ENCODE data around the gene PDZRN3.

Gene PDZRN3

GRCh38 chr3:73653351-73653750 lies 28.6 kb upstream of the PDZRN3 start:
- DNase-seq, result no peak
- ChIA-PET CTCF (no interaction called here), POLR2A (no interaction called here)
- Histone ChIP-seq H3K27me3 (replicated peaks in 2 of 5; ENCODE audit: control insufficient read depth in 4 of 5, insufficient read depth in 5 of 5, low read length in 4 of 5) (peaks cover 0 to 3% (median 0%) of the 10 kb centered on the region in 5 experiments), H3K36me3 (ENCODE audit: control insufficient read depth in 4 of 4, insufficient read depth in 4 of 4, low read length in 3 of 4) (no peaks in the 10 kb centered on the region), H3K27ac (ENCODE audit: insufficient read depth in 1 of 2, low read depth in 1 of 2, low read length in 2 of 2, poor library complexity in 1 of 2, severe bottlenecking in 2 of 2) (no peak overlapping the region), H3K4me3 (ENCODE audit: control insufficient read depth in 1 of 7, extremely low read depth in 1 of 7, insufficient read depth in 4 of 7, low read depth in 2 of 7, low read length in 6 of 7) (no peak overlapping the region), H3K9me3 (ENCODE audit: control extremely low read depth in 1 of 5, control insufficient read depth in 4 of 5, insufficient read depth in 2 of 5, low read depth in 1 of 5, low read length in 4 of 5) (no peaks in the 10 kb centered on the region), H3K4me1 (ENCODE audit: control extremely low read depth in 1 of 4, control insufficient read depth in 4 of 4, insufficient read depth in 4 of 4, low read length in 3 of 4) (no peaks in the 10 kb centered on the region)
- 40% methylated on average over 1 of the region's 3 CpGs for WGBS (ENCODE audit: insufficient coverage)

- Histone ChIP-seq H3K36me3 (ENCODE audit: control insufficient read depth in 4 of 4, insufficient read depth in 4 of 4, low read length in 3 of 4) (no peaks in the 10 kb centered on the region), H3K4me3 (ENCODE audit: control insufficient read depth in 1 of 7, extremely low read depth in 1 of 7, insufficient read depth in 4 of 7, low read depth in 2 of 7, low read length in 6 of 7) (no peak overlapping the region), H3K27me3 (replicated peaks in 2 of 5; ENCODE audit: control insufficient read depth in 4 of 5, insufficient read depth in 5 of 5, low read length in 4 of 5) (peaks cover 0 to 3% (median 0%) of the 10 kb centered on the region in 5 experiments), H3K4me1 (ENCODE audit: control extremely low read depth in 1 of 4, control insufficient read depth in 4 of 4, insufficient read depth in 4 of 4, low read length in 3 of 4) (no peaks in the 10 kb centered on the region), H3K9me3 (ENCODE audit: control extremely low read depth in 1 of 5, control insufficient read depth in 4 of 5, insufficient read depth in 2 of 5, low read depth in 1 of 5, low read length in 4 of 5) (no peaks in the 10 kb centered on the region), H3K27ac (ENCODE audit: insufficient read depth in 1 of 2, low read depth in 1 of 2, low read length in 2 of 2, poor library complexity in 1 of 2, severe bottlenecking in 2 of 2) (no peak overlapping the region)
- no CpG with 5 or more reads among the region's 3 CpGs for WGBS (ENCODE audit: insufficient coverage)
- POLR2A ChIA-PET, result no interaction called here
- CTCF ChIA-PET, result no interaction called here
- DNase-seq, result no peak
Observed at GRCh38 chr3:73652896-73653295, 28.2 kb upstream of the PDZRN3 start.

- Histone ChIP-seq H3K27me3 (replicated peaks in 2 of 5; ENCODE audit: control insufficient read depth in 4 of 5, insufficient read depth in 5 of 5, low read length in 4 of 5) (peaks cover 0 to 2% (median 0%) of the 10 kb centered on the region in 5 experiments), H3K36me3 (ENCODE audit: control insufficient read depth in 4 of 4, insufficient read depth in 4 of 4, low read length in 3 of 4) (no peaks in the 10 kb centered on the region), H3K4me3 (ENCODE audit: control insufficient read depth in 1 of 7, extremely low read depth in 1 of 7, insufficient read depth in 4 of 7, low read depth in 2 of 7, low read length in 6 of 7) (no peak overlapping the region), H3K9me3 (ENCODE audit: control extremely low read depth in 1 of 5, control insufficient read depth in 4 of 5, insufficient read depth in 2 of 5, low read depth in 1 of 5, low read length in 4 of 5) (peaks cover 0 to 2% (median 0%) of the 10 kb centered on the region in 5 experiments), H3K4me1 (ENCODE audit: control extremely low read depth in 1 of 4, control insufficient read depth in 4 of 4, insufficient read depth in 4 of 4, low read length in 3 of 4) (no peaks in the 10 kb centered on the region), H3K27ac (ENCODE audit: insufficient read depth in 1 of 2, low read depth in 1 of 2, low read length in 2 of 2, poor library complexity in 1 of 2, severe bottlenecking in 2 of 2) (no peak overlapping the region)
- no peak for DNase-seq
- POLR2A ChIA-PET, result no interaction called here
- CTCF ChIA-PET, result no interaction called here
Observed at GRCh38 chr3:73637042-73637441, 12.3 kb upstream of the PDZRN3 start.

GRCh38 chr3:73635254-73635653 lies 10.5 kb upstream of the PDZRN3 start:
- H3K27ac ChIP-seq (ENCODE audit: insufficient read depth in 1 of 2, low read depth in 1 of 2, low read length in 2 of 2, poor library complexity in 1 of 2, severe bottlenecking in 2 of 2), result no peak overlapping the region
- no CpG with 5 or more reads among the region's 1 CpG for WGBS (ENCODE audit: insufficient coverage)
- POLR2A ChIA-PET, result no interaction called here
- H3K27me3 ChIP-seq (replicated peaks in 2 of 5; ENCODE audit: control insufficient read depth in 4 of 5, insufficient read depth in 5 of 5, low read length in 4 of 5), result peaks cover 0 to 2% (median 0%) of the 10 kb centered on the region in 5 experiments
- no peaks in the 10 kb centered on the region for H3K36me3 ChIP-seq (ENCODE audit: control insufficient read depth in 4 of 4, insufficient read depth in 4 of 4, low read length in 3 of 4)
- H3K9me3 ChIP-seq (ENCODE audit: control extremely low read depth in 1 of 5, control insufficient read depth in 4 of 5, insufficient read depth in 2 of 5, low read depth in 1 of 5, low read length in 4 of 5), result peaks cover 0 to 2% (median 0%) of the 10 kb centered on the region in 5 experiments
- CTCF ChIA-PET, result no interaction called here
- no peaks in the 10 kb centered on the region for H3K4me1 ChIP-seq (ENCODE audit: control extremely low read depth in 1 of 4, control insufficient read depth in 4 of 4, insufficient read depth in 4 of 4, low read length in 3 of 4)
- DNase-seq, result no peak
- no peak overlapping the region for H3K4me3 ChIP-seq (ENCODE audit: control insufficient read depth in 1 of 7, extremely low read depth in 1 of 7, insufficient read depth in 4 of 7, low read depth in 2 of 7, low read length in 6 of 7)

GRCh38 chr3:73633916-73634344 lies 9.2 kb upstream of the PDZRN3 start:
- H3K27me3 ChIP-seq (replicated peaks in 2 of 5; ENCODE audit: control insufficient read depth in 4 of 5, insufficient read depth in 5 of 5, low read length in 4 of 5), result peaks cover 0 to 2% (median 0%) of the 10 kb centered on the region in 5 experiments
- POLR2A ChIA-PET, result no interaction called here
- peaks cover 0 to 2% (median 0%) of the 10 kb centered on the region in 5 experiments for H3K9me3 ChIP-seq (ENCODE audit: control extremely low read depth in 1 of 5, control insufficient read depth in 4 of 5, insufficient read depth in 2 of 5, low read depth in 1 of 5, low read length in 4 of 5)
- H3K4me1 ChIP-seq (ENCODE audit: control extremely low read depth in 1 of 4, control insufficient read depth in 4 of 4, insufficient read depth in 4 of 4, low read length in 3 of 4), result no peaks in the 10 kb centered on the region
- H3K36me3 ChIP-seq (ENCODE audit: control insufficient read depth in 4 of 4, insufficient read depth in 4 of 4, low read length in 3 of 4), result no peaks in the 10 kb centered on the region
- 100% methylated on average over 1 of the region's 3 CpGs for WGBS (ENCODE audit: insufficient coverage)
- CTCF ChIA-PET, result no interaction called here
- no peak for DNase-seq
- H3K27ac ChIP-seq (ENCODE audit: insufficient read depth in 1 of 2, low read depth in 1 of 2, low read length in 2 of 2, poor library complexity in 1 of 2, severe bottlenecking in 2 of 2), result no peak overlapping the region
- H3K4me3 ChIP-seq (ENCODE audit: control insufficient read depth in 1 of 7, extremely low read depth in 1 of 7, insufficient read depth in 4 of 7, low read depth in 2 of 7, low read length in 6 of 7), result no peak overlapping the region

- Histone ChIP-seq H3K4me3 (ENCODE audit: control insufficient read depth in 1 of 7, extremely low read depth in 1 of 7, insufficient read depth in 4 of 7, low read depth in 2 of 7, low read length in 6 of 7) (no peak overlapping the region), H3K27ac (ENCODE audit: insufficient read depth in 1 of 2, low read depth in 1 of 2, low read length in 2 of 2, poor library complexity in 1 of 2, severe bottlenecking in 2 of 2) (no peak overlapping the region), H3K9me3 (ENCODE audit: control extremely low read depth in 1 of 5, control insufficient read depth in 4 of 5, insufficient read depth in 2 of 5, low read depth in 1 of 5, low read length in 4 of 5) (peaks cover 0 to 2% (median 0%) of the 10 kb centered on the region in 5 experiments), H3K4me1 (ENCODE audit: control extremely low read depth in 1 of 4, control insufficient read depth in 4 of 4, insufficient read depth in 4 of 4, low read length in 3 of 4) (no peaks in the 10 kb centered on the region), H3K36me3 (ENCODE audit: control insufficient read depth in 4 of 4, insufficient read depth in 4 of 4, low read length in 3 of 4) (no peaks in the 10 kb centered on the region), H3K27me3 (replicated peaks in 2 of 5; ENCODE audit: control insufficient read depth in 4 of 5, insufficient read depth in 5 of 5, low read length in 4 of 5) (peaks cover 0 to 2% (median 0%) of the 10 kb centered on the region in 5 experiments)
- POLR2A ChIA-PET, result no interaction called here
- CTCF ChIA-PET, result no interaction called here
- no peak for DNase-seq
- 100% methylated on average over 1 of the region's 2 CpGs for WGBS (ENCODE audit: insufficient coverage)
Observed at GRCh38 chr3:73633453-73633852, 8.7 kb upstream of the PDZRN3 start.

GRCh38 chr3:73626106-73626505 lies 1.4 kb upstream of the PDZRN3 start:
- H3K4me3 ChIP-seq (ENCODE audit: control insufficient read depth in 1 of 7, extremely low read depth in 1 of 7, insufficient read depth in 4 of 7, low read depth in 2 of 7, low read length in 6 of 7), result no peak overlapping the region
- POLR2A ChIA-PET, result no interaction called here
- no peaks in the 10 kb centered on the region for H3K36me3 ChIP-seq (ENCODE audit: control insufficient read depth in 4 of 4, insufficient read depth in 4 of 4, low read length in 3 of 4)
- H3K4me1 ChIP-seq (ENCODE audit: control extremely low read depth in 1 of 4, control insufficient read depth in 4 of 4, insufficient read depth in 4 of 4, low read length in 3 of 4), result peaks cover 0 to 5% (median 1%) of the 10 kb centered on the region in 4 experiments
- peaks cover 0 to 63% (median 27%) of the 10 kb centered on the region in 5 experiments for H3K27me3 ChIP-seq (replicated peaks in 2 of 5; ENCODE audit: control insufficient read depth in 4 of 5, insufficient read depth in 5 of 5, low read length in 4 of 5)
- CTCF ChIA-PET, result no interaction called here
- WGBS (ENCODE audit: insufficient coverage), result 97% methylated on average over 3 of the region's 3 CpGs
- DNase-seq, result no peak
- H3K27ac ChIP-seq (ENCODE audit: insufficient read depth in 1 of 2, low read depth in 1 of 2, low read length in 2 of 2, poor library complexity in 1 of 2, severe bottlenecking in 2 of 2), result no peak overlapping the region
- peaks cover 0 to 2% (median 0%) of the 10 kb centered on the region in 5 experiments for H3K9me3 ChIP-seq (ENCODE audit: control extremely low read depth in 1 of 5, control insufficient read depth in 4 of 5, insufficient read depth in 2 of 5, low read depth in 1 of 5, low read length in 4 of 5)
